Placental pericyte (primary cell): ENCODE data around the gene PYGO1. TPM values are rescaled to one million over a fixed set of nuclear protein-coding genes. Genes with fewer than 3 reads are reported as not detected.

Experiments used
- total RNA-seq: library from RNA; depleted of rRNA; stranded (reverse); fragments of >200 nt; gene quantifications from 2 replicates; pipeline ENCODE4 v1.2.3, GENCODE V29; 2012

Gene PYGO1
- 6.0 and 6.1 TPM in 2 replicates for total RNA-seq

DNA sequence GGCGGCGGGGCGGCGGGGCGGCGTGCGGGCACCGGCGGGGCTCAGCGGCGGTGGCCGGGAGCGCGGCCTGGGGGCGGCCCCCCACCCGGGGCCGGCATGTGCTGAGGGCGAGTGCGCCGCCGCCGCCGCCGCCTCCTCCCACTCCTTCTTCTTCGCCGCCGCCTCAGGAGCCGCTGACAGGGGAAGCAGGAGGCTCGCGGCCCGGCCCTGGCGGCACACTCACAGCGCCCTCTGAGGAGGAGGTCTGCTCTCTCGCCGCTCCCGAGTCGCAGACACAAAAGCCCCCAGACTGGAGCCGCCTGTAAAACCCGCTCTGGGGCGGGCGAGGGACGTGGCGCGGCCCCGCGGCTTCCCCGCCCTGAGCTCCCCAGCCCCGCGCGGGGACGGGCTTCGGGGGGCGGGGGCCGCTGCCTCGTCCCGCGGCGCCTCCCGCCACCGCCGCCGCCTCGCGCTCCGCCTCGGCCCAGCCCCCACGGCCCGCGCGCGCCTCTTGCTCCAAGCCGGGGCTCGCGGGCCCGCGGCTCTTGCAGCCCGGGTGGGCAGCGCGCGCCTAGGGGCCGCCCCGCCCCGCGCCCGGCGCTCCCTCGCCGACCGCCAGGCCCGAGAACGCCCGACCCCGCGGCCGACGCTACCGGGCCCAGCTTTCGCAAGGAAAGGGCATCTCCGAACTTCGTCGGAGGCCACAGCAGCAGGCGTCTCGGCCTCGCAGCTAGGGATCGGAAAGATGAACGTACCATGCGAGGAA, at the start of gene PYGO1:
TSS of gene PYGO1 (minus strand) at position 276 of the 745 bp plus-strand sequence. CDS start 462 bp downstream, outside the sequence.

Other genes with a start within 250 kb of the PYGO1 start
- 30.9 and 189 TPM in 2 replicates for gene CCPG1, start 180.0 kb downstream of the PYGO1 start, total RNA-seq
- gene PIERCE2, start 179.8 kb downstream of the PYGO1 start, total RNA-seq = 1.8 TPM in 1 of 2 replicates, not detected in the other
- 0.14 TPM in 1 of 2 replicates, not detected in the other for gene DNAAF4, start 80.1 kb downstream of the PYGO1 start, total RNA-seq
- gene PRTG, start 154.8 kb upstream of the PYGO1 start, total RNA-seq = 1.1 and 2.7 TPM in 2 replicates